ENCODE results near the gene CENPV. TPM values are rescaled to one million over a fixed set of nuclear protein-coding genes. Genes with fewer than 3 reads are reported as not detected.

Gene CENPV
- total RNA-seq, 1 experiment from 2014 or later: 58.0 TPM

GRCh38 chr17:16352667-16353316 is 477 bp downstream of the CENPV start:
- no peaks in the 10 kb centered on the region for H3K9me3 Mint-ChIP-seq (ENCODE audit: low read depth, unreplicated experiment)
- TF ChIP-seq CTCF (IDR thresholded peaks at IDR 0.05; ENCODE audit: unreplicated experiment): no peak
- H3K4me3 Mint-ChIP-seq (ENCODE audit: low read depth, unreplicated experiment): peak overlapping the region; percentile 80
- H3K27me3 Mint-ChIP-seq (ENCODE audit: unreplicated experiment): no peaks in the 10 kb centered on the region
- BruUV-seq (replicated peaks): no TSS peak
- no peak overlapping the region for H3K27ac Mint-ChIP-seq (ENCODE audit: unreplicated experiment)
- H3K4me1 Mint-ChIP-seq (ENCODE audit: low read depth, unreplicated experiment): no peaks in the 10 kb centered on the region
- CTCF ChIA-PET: interaction anchor here (0.9 to 2.4 kb wide), 2 partner anchors 11 to 67 kb away, joined by 3 to 11 read pairs; no protein-coding TSS in a partner anchor
- H3K36me3 Mint-ChIP-seq (ENCODE audit: insufficient read depth, unreplicated experiment): peaks cover 23% of the 10 kb centered on the region
- intact Hi-C loops (cut with micrococcal nuclease; ENCODE audit: unreplicated experiment): loop anchor here (5.0 kb wide), 1 partner anchor 65 kb away; no protein-coding TSS in a partner anchor
- peak; percentile 21 for DNase-seq

GRCh38 chr17:16352303-16352666 is 984 bp downstream of the CENPV start:
- intact Hi-C loops (cut with micrococcal nuclease; ENCODE audit: unreplicated experiment): loop anchor here (5.0 kb wide), 1 partner anchor 65 kb away; no protein-coding TSS in a partner anchor
- Mint-ChIP-seq H3K27me3 (ENCODE audit: unreplicated experiment) (no peaks in the 10 kb centered on the region), H3K36me3 (ENCODE audit: insufficient read depth, unreplicated experiment) (peaks cover 23% of the 10 kb centered on the region), H3K9me3 (ENCODE audit: low read depth, unreplicated experiment) (no peaks in the 10 kb centered on the region), H3K4me1 (ENCODE audit: low read depth, unreplicated experiment) (no peaks in the 10 kb centered on the region), H3K4me3 (ENCODE audit: low read depth, unreplicated experiment) (peak overlapping the region; percentile 80), H3K27ac (ENCODE audit: unreplicated experiment) (no peak overlapping the region)
- BruUV-seq (replicated peaks): no TSS peak
- peak; percentile 56 for DNase-seq
- no peak for TF ChIP-seq CTCF (IDR thresholded peaks at IDR 0.05; ENCODE audit: unreplicated experiment)
- CTCF ChIA-PET: interaction anchor here (0.9 to 2.4 kb wide), 2 partner anchors 11 to 67 kb away, joined by 3 to 11 read pairs; no protein-coding TSS in a partner anchor

GRCh38 chr17:16351831-16352230 is 1.4 kb downstream of the CENPV start:
- Mint-ChIP-seq H3K36me3 (ENCODE audit: insufficient read depth, unreplicated experiment) (peaks cover 23% of the 10 kb centered on the region), H3K27ac (ENCODE audit: unreplicated experiment) (no peak overlapping the region), H3K4me3 (ENCODE audit: low read depth, unreplicated experiment) (peak overlapping the region; percentile 80), H3K9me3 (ENCODE audit: low read depth, unreplicated experiment) (no peaks in the 10 kb centered on the region), H3K27me3 (ENCODE audit: unreplicated experiment) (no peaks in the 10 kb centered on the region), H3K4me1 (ENCODE audit: low read depth, unreplicated experiment) (no peaks in the 10 kb centered on the region)
- intact Hi-C loops (cut with micrococcal nuclease; ENCODE audit: unreplicated experiment): loop anchor here (5.0 kb wide), 1 partner anchor 65 kb away; no protein-coding TSS in a partner anchor
- CTCF ChIA-PET: interaction anchor here (0.9 to 2.4 kb wide), 2 partner anchors 12 to 66 kb away, joined by 3 to 11 read pairs; no protein-coding TSS in a partner anchor
- no TSS peak for BruUV-seq (replicated peaks)
- no peak for TF ChIP-seq CTCF (IDR thresholded peaks at IDR 0.05; ENCODE audit: unreplicated experiment)
- no peak for DNase-seq

GRCh38 chr17:16349431-16349830 is 3.8 kb downstream of the CENPV start:
- H3K4me3 Mint-ChIP-seq (ENCODE audit: low read depth, unreplicated experiment): no peak overlapping the region
- no TSS peak for BruUV-seq (replicated peaks)
- H3K27me3 Mint-ChIP-seq (ENCODE audit: unreplicated experiment): no peaks in the 10 kb centered on the region
- H3K9me3 Mint-ChIP-seq (ENCODE audit: low read depth, unreplicated experiment): no peaks in the 10 kb centered on the region
- peaks cover 23% of the 10 kb centered on the region for H3K36me3 Mint-ChIP-seq (ENCODE audit: insufficient read depth, unreplicated experiment)
- no peaks in the 10 kb centered on the region for H3K4me1 Mint-ChIP-seq (ENCODE audit: low read depth, unreplicated experiment)
- CTCF ChIA-PET: no interaction called here
- no peak for DNase-seq
- intact Hi-C loops (cut with micrococcal nuclease; ENCODE audit: unreplicated experiment): no loop called here
- no peak overlapping the region for H3K27ac Mint-ChIP-seq (ENCODE audit: unreplicated experiment)
- TF ChIP-seq CTCF (IDR thresholded peaks at IDR 0.05; ENCODE audit: unreplicated experiment): no peak

Data from Calu3 (cell line).